Activated CD4-positive, alpha-beta T cell treated with anti-CD3 and anti-CD28 coated beads, Interleukin-2, amount 50 U/mL, for 1 hour (primary cell): Measurements from ENCODE around the gene PRPF18.

Experiments
- DNase-seq: peaks from one replicate; pipeline ENCODE4 v3.0.0-alpha.2; 2020

Gene PRPF18

GRCh38 chr10:13608246-13608853 is 21.6 kb downstream of the PRPF18 start:
- DNase-seq, result no peak

GRCh38 chr10:13612654-13613373 is 26.0 kb downstream of the PRPF18 start:
- no peak for DNase-seq

DNA sequence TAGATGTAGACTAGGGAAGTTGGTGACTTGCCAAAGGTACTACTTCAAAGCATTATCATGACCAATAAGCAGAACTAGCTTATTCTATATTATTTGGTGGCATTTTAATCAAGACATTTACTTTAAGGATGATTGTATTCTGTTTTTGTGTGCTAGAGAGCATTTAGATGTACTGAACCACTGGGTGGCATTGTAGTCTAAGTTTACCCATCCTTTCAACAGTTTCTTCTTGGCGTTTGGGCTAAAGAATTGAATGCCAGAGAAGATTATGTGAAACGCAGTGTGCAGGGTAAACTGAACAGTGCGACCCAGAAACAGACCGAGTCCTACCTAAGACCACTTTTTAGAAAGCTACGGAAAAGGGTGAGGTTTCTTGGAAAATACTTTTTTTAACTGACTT is 26.8 kb downstream of the PRPF18 start:
- no peak for DNase-seq

DNA sequence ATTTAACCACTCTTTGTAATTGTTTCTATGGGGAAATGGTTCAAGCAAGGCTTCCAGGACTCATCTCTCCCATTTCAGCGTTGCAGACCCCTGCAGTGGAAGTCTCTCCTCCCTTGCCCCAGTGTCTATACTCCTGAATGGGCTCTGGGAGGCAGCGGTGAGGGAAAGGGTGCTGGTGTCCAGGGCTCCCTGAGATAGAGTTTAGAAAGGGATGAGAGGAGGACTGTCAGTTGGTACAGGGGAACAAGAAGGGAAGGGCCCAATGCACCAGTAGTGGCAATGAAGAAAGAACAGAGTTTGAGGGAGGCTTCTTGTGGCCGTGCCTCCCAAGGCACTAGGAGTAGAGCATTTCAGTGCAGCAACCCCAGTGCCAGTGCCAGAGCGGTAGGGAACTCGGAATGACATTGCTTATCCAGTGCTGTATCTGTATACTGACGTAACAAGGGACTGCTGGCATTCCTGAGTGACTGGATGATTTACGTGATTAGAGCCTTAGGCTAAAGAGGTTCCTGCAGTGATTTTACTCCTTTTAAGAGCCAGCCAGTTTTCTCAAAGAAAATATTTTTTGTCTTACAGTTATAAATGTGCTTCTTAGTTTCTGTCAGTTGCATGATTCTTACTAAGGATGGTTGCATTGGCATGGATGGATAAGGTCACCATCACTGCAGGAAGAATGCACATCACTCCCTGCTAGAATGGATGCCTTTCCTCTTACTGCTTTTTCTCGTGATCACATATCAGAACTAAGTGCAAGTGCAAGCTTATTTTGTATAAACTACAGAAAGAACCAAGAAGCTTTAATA is 28.0 kb downstream of the PRPF18 start:
- no peak for DNase-seq

DNA sequence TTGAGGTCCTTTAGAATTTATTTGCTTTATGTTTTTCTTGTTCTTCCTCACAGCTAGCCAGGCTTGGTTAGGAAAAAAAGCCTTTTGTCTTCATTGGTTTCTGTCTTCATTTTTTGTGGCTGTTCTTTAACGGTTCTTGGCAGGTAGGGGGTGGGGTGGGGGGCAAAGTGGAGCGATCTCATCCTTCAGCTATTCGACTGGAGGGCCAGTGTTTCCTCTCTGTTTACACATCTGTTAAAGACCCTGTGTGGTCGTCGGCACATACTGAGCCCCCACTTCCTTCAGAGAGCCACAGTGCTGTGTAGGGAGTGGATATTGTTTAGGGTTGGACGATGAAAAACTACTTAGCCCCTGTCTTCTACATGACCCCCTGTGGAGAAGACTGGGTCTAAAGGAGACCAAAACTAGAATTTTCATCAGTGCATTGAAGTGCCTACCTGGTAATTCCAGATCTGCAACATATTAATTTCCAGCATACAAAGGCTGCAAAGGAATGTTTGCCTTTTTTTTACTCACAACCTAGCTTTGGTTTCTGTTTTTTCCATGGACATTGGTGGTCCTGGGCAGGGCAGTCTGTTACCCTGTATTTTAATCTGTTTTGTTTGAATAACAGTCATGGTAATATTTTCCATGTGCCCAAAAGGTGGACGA is 29.0 kb downstream of the PRPF18 start:
- no peak for DNase-seq

- no peak for DNase-seq
Measured at GRCh38 chr10:13617116-13617515, 30.4 kb downstream of the PRPF18 start.

DNA sequence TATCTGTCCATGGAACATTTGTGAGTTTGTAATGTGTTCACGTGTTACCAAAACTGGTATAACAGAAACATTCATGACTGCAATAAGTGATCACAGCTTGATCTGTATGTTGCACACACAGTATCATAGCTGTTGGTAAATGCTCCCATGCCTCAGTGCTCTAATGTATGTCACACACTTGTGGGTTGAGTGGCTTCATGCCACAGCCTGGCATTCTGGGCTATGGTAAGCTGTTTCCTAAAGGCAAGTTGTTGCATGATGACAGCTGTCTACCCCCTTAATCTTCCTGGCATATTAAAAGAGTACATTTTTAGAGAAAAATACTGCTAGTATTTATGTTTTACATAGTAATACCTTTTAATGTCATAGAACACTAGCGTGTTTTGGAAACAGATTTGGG is 35.2 kb downstream of the PRPF18 start:
- no peak for DNase-seq

GRCh38 chr10:13624630-13625029 is 37.9 kb downstream of the PRPF18 start:
- DNase-seq, result no peak

- DNase-seq, result no peak
Measured at GRCh38 chr10:13627459-13628310, 40.9 kb downstream of the PRPF18 start.

- DNase-seq, result no peak
Measured at GRCh38 chr10:13628661-13629060, 41.9 kb downstream of the PRPF18 start.

DNA sequence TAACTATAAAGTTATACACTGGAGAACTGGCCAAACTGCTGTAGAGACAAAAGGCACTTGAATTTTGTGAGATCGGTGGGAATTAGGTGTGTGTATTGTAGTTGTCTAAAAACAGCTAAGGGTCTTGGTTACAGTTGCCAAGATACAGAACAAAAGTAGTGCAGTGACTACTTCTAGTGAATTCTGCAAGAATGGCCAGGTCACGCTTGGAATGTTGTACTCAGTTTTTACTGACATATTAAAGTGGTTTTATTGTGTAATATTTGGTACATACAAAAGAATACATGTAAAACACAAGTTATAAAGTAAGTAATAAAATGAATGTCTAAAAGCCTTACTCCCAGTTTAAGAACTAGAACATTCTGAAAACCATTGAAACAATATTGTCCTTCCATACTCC is 42.4 kb downstream of the PRPF18 start:
- no peak for DNase-seq

DNA sequence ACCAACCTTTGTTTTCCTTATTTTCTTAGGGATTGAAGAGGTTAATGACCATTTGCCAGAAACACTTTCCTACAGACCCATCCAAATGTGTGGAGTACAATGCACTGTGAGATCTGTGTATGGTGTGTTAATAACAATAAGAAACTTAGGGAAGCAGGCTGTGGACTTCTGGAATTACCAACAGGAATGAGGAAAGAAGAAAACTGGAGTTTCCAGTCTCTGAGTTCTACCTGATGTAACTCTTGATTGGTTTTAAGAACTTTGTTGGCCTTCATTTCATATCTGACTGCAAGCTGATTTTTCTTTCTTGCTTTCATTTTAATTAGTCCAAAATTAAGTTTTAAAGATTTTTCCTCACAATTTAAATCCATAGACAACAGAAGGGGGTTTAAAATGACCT is 43.5 kb downstream of the PRPF18 start:
- DNase-seq, result no peak

GRCh38 chr10:13631594-13631993 is 44.8 kb downstream of the PRPF18 start:
- DNase-seq, result no peak

GRCh38 chr10:13632440-13632839 is 45.7 kb downstream of the PRPF18 start:
- no peak for DNase-seq

GRCh38 chr10:13632884-13633440 is 46.2 kb downstream of the PRPF18 start:
- no peak for DNase-seq

- no peak for DNase-seq
Measured at GRCh38 chr10:13633689-13634088, 46.9 kb downstream of the PRPF18 start.

DNA sequence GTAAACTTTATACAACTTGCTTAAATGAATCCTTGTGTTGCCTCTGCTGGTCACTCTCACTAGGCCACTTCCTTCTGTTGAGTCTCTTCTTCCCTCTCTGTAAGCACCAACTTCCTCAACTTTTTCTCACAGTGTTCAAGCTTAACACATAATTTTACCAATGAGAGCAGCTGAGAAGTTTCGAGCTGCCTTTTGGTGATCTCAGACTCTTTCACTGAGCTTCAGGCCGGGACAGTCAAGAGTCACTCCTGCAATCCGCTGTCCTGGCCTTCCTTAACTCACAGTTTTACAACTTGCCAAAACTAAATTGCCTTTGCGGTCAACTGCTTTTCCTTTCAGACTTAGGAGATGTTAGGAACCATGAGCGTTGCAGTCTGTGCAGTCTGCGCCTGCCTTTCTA is 47.4 kb downstream of the PRPF18 start:
- no peak for DNase-seq

GRCh38 chr10:13636776-13637175 is 50.0 kb downstream of the PRPF18 start:
- DNase-seq, result no peak

DNA sequence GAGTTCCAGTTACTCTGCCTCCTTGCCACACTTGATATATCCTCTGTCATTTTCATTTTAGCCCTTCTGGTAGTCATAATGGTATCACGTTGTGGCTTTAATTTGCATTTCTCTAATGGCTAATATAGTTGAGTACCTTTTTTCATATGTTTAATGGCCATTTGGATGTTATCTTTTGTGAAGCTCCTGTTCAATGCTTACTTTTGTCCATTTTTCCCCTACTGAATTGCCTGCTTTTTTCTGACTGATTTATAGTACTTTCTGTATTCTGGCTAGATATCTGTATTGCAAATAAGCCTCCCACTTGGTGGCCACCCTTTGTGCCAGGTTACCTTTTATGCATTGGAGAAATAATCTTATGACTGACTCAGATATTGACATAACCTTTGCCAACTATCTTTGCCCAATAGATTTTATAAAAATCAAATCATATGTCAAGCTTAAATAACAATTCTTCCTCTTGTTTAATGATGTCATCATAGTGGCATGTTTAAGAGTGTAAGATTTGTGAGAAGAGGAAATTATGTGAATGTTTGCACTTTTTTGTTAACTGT is 50.6 kb downstream of the PRPF18 start:
- no peak for DNase-seq

DNA sequence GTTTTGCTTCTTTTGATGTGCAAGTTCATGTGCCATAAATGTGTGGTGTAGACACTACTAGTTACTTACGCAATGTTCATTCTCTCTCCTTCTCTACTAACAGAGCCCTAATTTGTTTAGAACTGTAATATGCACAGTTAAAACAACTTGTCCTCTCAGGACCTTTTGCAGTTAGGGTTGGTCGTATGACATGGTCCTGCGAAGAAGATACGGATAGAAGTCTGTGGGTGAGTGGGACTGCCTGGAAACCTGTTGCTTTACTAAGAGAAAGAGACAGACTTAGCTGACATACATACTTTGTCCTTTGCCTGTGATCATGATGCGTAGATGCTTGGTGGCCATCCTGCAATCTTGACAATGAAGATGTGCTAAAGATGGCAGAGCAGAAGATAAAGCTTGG is 51.1 kb downstream of the PRPF18 start:
- DNase-seq, result no peak

DNA sequence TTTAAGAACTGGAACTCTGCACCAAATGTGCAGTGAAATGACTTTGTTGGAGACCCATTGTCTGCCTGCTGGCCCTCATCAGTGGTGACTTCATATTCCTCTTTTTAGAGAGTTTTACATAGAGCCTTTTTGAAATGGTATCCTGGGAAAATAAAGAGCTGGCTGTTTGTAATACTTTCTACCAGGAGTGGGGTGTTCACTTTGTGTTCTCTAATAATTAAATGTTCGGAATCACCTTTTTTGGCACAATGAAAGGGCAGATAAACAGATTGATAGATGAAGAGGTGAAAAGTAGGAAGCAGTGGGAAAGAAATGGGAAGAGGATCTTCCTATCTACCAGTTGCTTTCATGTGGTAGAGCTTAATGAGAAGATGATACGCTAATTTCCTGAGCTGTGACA is 55.5 kb downstream of the PRPF18 start:
- no peak for DNase-seq

DNA sequence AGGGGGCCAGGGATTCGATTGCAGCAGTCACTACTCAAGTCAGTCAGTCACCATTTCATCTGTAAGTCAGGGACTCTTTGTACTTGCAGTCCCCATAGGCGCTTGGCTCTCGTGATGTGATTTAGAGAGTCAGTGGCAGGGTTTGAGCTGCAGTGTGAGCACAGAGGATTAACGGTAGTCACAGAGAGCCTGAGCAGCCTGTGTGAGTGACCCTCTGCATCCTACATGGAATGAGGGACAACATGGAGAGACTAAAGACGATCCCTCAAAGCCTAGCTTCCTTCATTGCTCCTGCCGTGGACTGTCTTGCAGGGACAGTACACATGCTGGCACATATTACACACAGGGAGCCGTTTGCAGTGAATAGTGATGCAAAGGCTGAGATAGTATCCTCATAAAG is 56.3 kb downstream of the PRPF18 start:
- DNase-seq, result no peak
